ENCODE results near the gene TSGA10IP.

GRCh38 chr11:65937766-65938165 lies 7.5 kb upstream of the TSGA10IP start:
- TF ChIP-seq CTCF (IDR thresholded peaks at IDR 0.05): no peak
- no peak for TF ChIP-seq ZFX (IDR thresholded peaks at IDR 0.05; ENCODE audit: borderline replicate concordance)

Measured in 22Rv1 (cell line).